Osteoblast (primary cell): ENCODE data around the gene TXNRD3. TPM values are rescaled to one million over a fixed set of nuclear protein-coding genes. Genes with fewer than 3 reads are reported as not detected.

Experiments used
- DNase-seq: peaks from one replicate; pipeline ENCODE4 v3.0.0; 2011; ENCODE audit warnings: low spot score, mixed read lengths; ENCODE audit not compliant: insufficient read length; ENCODE audit errors: missing footprints
- H2AFZ ChIP-seq: 2 replicates; pipeline ENCODE4 v1.6.0; 2011; ENCODE audit warnings: mild to moderate bottlenecking, low read length
- H3K27ac ChIP-seq: 2 replicates; pipeline ENCODE4 v1.5.1; 2011; ENCODE audit warnings: mild to moderate bottlenecking, low read depth, low read length, moderate library complexity
- H3K27me3 ChIP-seq: 2 replicates; pipeline ENCODE4 v1.6.0; 2012; ENCODE audit warnings: mild to moderate bottlenecking, control low read depth, inconsistent platforms, low read length, moderate library complexity; ENCODE audit not compliant: insufficient read depth
- H3K36me3 ChIP-seq: 2 replicates; pipeline ENCODE4 v1.5.1; 2011; ENCODE audit warnings: mild to moderate bottlenecking, low read length, control low read depth, moderate library complexity; ENCODE audit not compliant: insufficient read depth
- H3K4me1 ChIP-seq: 2 replicates; pipeline ENCODE4 v1.5.1; 2011; ENCODE audit warnings: mild to moderate bottlenecking, low read length, control low read depth, moderate library complexity; ENCODE audit not compliant: insufficient read depth
- H3K4me2 ChIP-seq: 2 replicates; pipeline ENCODE4 v1.6.0; 2011; ENCODE audit warnings: mild to moderate bottlenecking, low read length; ENCODE audit not compliant: insufficient read depth
- H3K4me3 ChIP-seq: fragments of 200-600 bp; sonication (generic); 3 replicates; pipeline ENCODE4 v1.5.1; 2012; ENCODE audit warnings: mild to moderate bottlenecking, low read length, inconsistent platforms; ENCODE audit not compliant: insufficient read depth
- H3K79me2 ChIP-seq: 2 replicates; pipeline ENCODE4 v1.6.0; 2012; ENCODE audit warnings: mild to moderate bottlenecking, low read length, control low read depth, inconsistent platforms; ENCODE audit not compliant: insufficient read depth
- H3K9me3 ChIP-seq: 2 replicates; pipeline ENCODE4 v1.5.1; 2011; ENCODE audit warnings: low read depth, low read length, control low read depth
- H4K20me1 ChIP-seq: 2 replicates; pipeline ENCODE4 v1.6.0; 2012; ENCODE audit warnings: mild to moderate bottlenecking, low read length, control low read depth; ENCODE audit not compliant: insufficient read depth
- CTCF ChIP-seq: IDR thresholded peaks from 2 replicates; pipeline ENCODE4 v1.5.1; 2011; ENCODE audit warnings: mild to moderate bottlenecking, low read depth, low read length, moderate library complexity; ENCODE audit errors: extremely low read depth
- total RNA-seq: library from RNA; depleted of rRNA; stranded (reverse); fragments of >200 nt; gene quantifications from 2 replicates; pipeline ENCODE4 v1.2.3, GENCODE V29; 2012

Gene TXNRD3
- total RNA-seq, 1 donor: 18.1 TPM

GRCh38 chr3:126666658-126667528, 12.0 kb upstream of the TXNRD3 start:
- Histone ChIP-seq H3K27me3 (peaks cover 28% of the 10 kb centered on the region), H3K79me2 (no peaks in the 10 kb centered on the region), H3K27ac (no peak overlapping the region), H4K20me1 (no peaks in the 10 kb centered on the region), H3K4me2 (no peak overlapping the region), H3K9me3 (no peaks in the 10 kb centered on the region), H2AFZ (no peak overlapping the region), H3K36me3 (no peaks in the 10 kb centered on the region), H3K4me1 (peaks cover 11% of the 10 kb centered on the region), H3K4me3 (no peak overlapping the region)
- no peak for DNase-seq
- TF ChIP-seq CTCF: no peak

DNA sequence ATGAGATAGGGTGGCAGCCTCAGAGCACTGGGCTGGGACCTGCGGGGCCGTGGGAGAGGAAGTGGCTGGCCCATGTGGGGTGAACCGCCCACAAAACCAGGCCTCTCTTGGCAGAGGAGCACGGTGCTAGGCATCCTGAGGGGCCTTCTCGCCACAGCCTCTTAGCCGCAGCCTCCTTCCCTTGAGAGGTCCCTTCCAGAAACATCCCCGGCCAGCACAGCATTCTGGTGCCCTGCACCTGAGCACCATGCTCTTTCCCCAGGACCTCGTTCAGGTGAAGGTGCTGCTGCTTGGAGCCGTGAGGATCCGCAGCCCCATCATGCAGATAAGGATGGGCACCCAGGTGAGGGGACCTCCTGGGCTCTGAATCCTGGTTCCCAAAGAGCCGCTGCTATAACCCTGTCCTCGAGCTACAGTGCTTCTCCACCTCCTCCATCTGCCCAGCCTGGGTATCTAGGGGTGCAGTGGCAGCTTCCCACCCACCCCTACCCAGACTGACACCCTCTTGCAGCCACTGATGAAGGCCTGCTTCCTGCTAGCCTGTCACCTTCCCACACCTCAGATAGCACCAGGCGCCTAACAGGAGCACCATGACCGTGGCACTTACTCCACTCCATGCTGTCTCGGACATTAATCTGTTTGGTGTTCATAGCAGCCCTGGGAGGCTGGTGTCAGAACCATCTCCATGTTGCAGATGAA, 11.2 kb upstream of the TXNRD3 start:
- H3K4me3 ChIP-seq: no peak overlapping the region
- H3K36me3 ChIP-seq: no peaks in the 10 kb centered on the region
- no peak overlapping the region for H3K27ac ChIP-seq
- no peak overlapping the region for H3K4me2 ChIP-seq
- H3K79me2 ChIP-seq: no peaks in the 10 kb centered on the region
- no peak for DNase-seq
- H4K20me1 ChIP-seq: no peaks in the 10 kb centered on the region
- H2AFZ ChIP-seq: no peak overlapping the region
- no peaks in the 10 kb centered on the region for H3K9me3 ChIP-seq
- H3K27me3 ChIP-seq: peaks cover 36% of the 10 kb centered on the region
- TF ChIP-seq CTCF: no peak
- H3K4me1 ChIP-seq: peaks cover 11% of the 10 kb centered on the region

- Histone ChIP-seq H3K4me2 (no peak overlapping the region), H3K4me1 (peaks cover 11% of the 10 kb centered on the region), H3K27me3 (peaks cover 43% of the 10 kb centered on the region), H3K9me3 (no peaks in the 10 kb centered on the region), H3K79me2 (no peaks in the 10 kb centered on the region), H2AFZ (no peak overlapping the region), H4K20me1 (no peaks in the 10 kb centered on the region), H3K27ac (no peak overlapping the region), H3K36me3 (no peaks in the 10 kb centered on the region), H3K4me3 (no peak overlapping the region)
- no peak for TF ChIP-seq CTCF
- no peak for DNase-seq
Measured at GRCh38 chr3:126665221-126665936, 10.5 kb upstream of the TXNRD3 start.
